SK-N-MC (cell line): ENCODE measurements around the gene DUT.

Source experiments
- DNase-seq: peaks from one replicate; pipeline ENCODE4 v3.0.0-alpha.2; 2011; ENCODE audit warnings: low read depth, low spot score
- H3K27ac ChIP-seq: fragments of 200-600 bp; sonication (generic); 2 replicates; pipeline ENCODE4 v1.5.1; 2016; ENCODE audit warnings: mixed run types
- H3K36me3 ChIP-seq: fragments of 200-600 bp; sonication (generic); 2 replicates; pipeline ENCODE4 v1.6.1; 2017; ENCODE audit warnings: antibody characterized with exemption, low read length, mixed read lengths; ENCODE audit not compliant: insufficient read depth
- H3K4me3 ChIP-seq: fragments of 200-600 bp; sonication (generic); 2 replicates; pipeline ENCODE4 v1.5.1; 2016
- H3K9ac ChIP-seq: fragments of 200-600 bp; sonication (generic); 2 replicates; pipeline ENCODE4 v1.8.0; 2017; ENCODE audit warnings: mixed run types, mixed read lengths; ENCODE audit not compliant: insufficient read length
- H3K9me3 ChIP-seq: fragments of 200-600 bp; sonication (generic); 2 replicates; pipeline ENCODE4 v1.6.1; 2017; ENCODE audit warnings: low read depth, mild to moderate bottlenecking, antibody characterized with exemption, low read length, moderate library complexity, mixed read lengths
- EZH2 ChIP-seq: fragments of 200-600 bp; sonication (generic); IDR thresholded peaks from one replicate; pipeline ENCODE4 v1.6.1; 2017; ENCODE audit warnings: antibody characterized with exemption
- FOXP2 ChIP-seq: optimal IDR thresholded peaks from 2 replicates; pipeline ENCODE3; 2011; ENCODE audit warnings: mild to moderate bottlenecking, moderate library complexity; ENCODE audit not compliant: insufficient read depth; ENCODE audit errors: extremely low read length, control extremely low read depth
- POLR2AphosphoS5 ChIP-seq: IDR thresholded peaks from 2 replicates; pipeline ENCODE4 v1.6.1; 2012; ENCODE audit warnings: mild to moderate bottlenecking, low read depth, low read length, borderline replicate concordance

The DUT gene

GRCh38 chr15:48333540-48333939, 2.3 kb downstream of the DUT start:
- no peak for DNase-seq
- Histone ChIP-seq H3K4me3 (peak overlapping the region; percentile 99), H3K9me3 (no peaks in the 10 kb centered on the region), H3K27ac (no peak overlapping the region), H3K36me3 (peaks cover 41% of the 10 kb centered on the region), H3K9ac (peak overlapping the region; percentile 94)
- TF ChIP-seq POLR2AphosphoS5 = no peak
- no peak for TF ChIP-seq FOXP2
- TF ChIP-seq EZH2 = no peak

- no peak for DNase-seq
- Histone ChIP-seq H3K36me3 (peaks cover 46% of the 10 kb centered on the region), H3K27ac (no peak overlapping the region), H3K4me3 (peak overlapping the region; percentile 99), H3K9me3 (no peaks in the 10 kb centered on the region), H3K9ac (peak overlapping the region; percentile 94)
- TF ChIP-seq FOXP2 = no peak
- no peak for TF ChIP-seq EZH2
- no peak for TF ChIP-seq POLR2AphosphoS5
These were observed 3.0 kb downstream of the DUT start for GRCh38 chr15:48334260-48334659.

GRCh38 chr15:48336940-48337339, 5.7 kb downstream of the DUT start:
- Histone ChIP-seq H3K4me3 (no peak overlapping the region), H3K36me3 (peaks cover 70% of the 10 kb centered on the region), H3K9me3 (no peaks in the 10 kb centered on the region), H3K27ac (no peak overlapping the region), H3K9ac (no peak overlapping the region)
- no peak for DNase-seq
- TF ChIP-seq FOXP2 = no peak
- TF ChIP-seq EZH2 = no peak
- no peak for TF ChIP-seq POLR2AphosphoS5

GRCh38 chr15:48337607-48338006, 6.4 kb downstream of the DUT start:
- H3K9me3 ChIP-seq = no peaks in the 10 kb centered on the region
- no peak for TF ChIP-seq FOXP2
- H3K27ac ChIP-seq = no peak overlapping the region
- DNase-seq = no peak
- no peak overlapping the region for H3K4me3 ChIP-seq
- no peak overlapping the region for H3K9ac ChIP-seq
- H3K36me3 ChIP-seq = peaks cover 77% of the 10 kb centered on the region

GRCh38 chr15:48340111-48340510, 8.9 kb downstream of the DUT start:
- Histone ChIP-seq H3K4me3 (no peak overlapping the region), H3K9ac (no peak overlapping the region), H3K9me3 (no peaks in the 10 kb centered on the region), H3K27ac (no peak overlapping the region; the same call in 1 of the 2 replicates), H3K36me3 (peaks cover 80% of the 10 kb centered on the region)
- no peak for DNase-seq
- TF ChIP-seq FOXP2 = no peak
- TF ChIP-seq POLR2AphosphoS5 = no peak
- TF ChIP-seq EZH2 = no peak

- Histone ChIP-seq H3K9ac (no peak overlapping the region), H3K27ac (no peak overlapping the region), H3K4me3 (no peak overlapping the region), H3K9me3 (no peaks in the 10 kb centered on the region), H3K36me3 (peaks cover 44% of the 10 kb centered on the region)
- no peak for DNase-seq
- TF ChIP-seq POLR2AphosphoS5 (no peak), FOXP2 (no peak), EZH2 (no peak)
These were observed 12.6 kb downstream of the DUT start for GRCh38 chr15:48343865-48344264.

- Histone ChIP-seq H3K4me3 (no peak overlapping the region), H3K9ac (no peak overlapping the region), H3K9me3 (no peaks in the 10 kb centered on the region), H3K36me3 (peaks cover 30% of the 10 kb centered on the region), H3K27ac (no peak overlapping the region)
- TF ChIP-seq EZH2 (no peak), FOXP2 (no peak)
- no peak for DNase-seq
These were observed 14.3 kb downstream of the DUT start for GRCh38 chr15:48345516-48345915.

GRCh38 chr15:48352474-48353072, 21.3 kb downstream of the DUT start:
- H3K9ac ChIP-seq = no peak overlapping the region
- H3K9me3 ChIP-seq = no peaks in the 10 kb centered on the region
- H3K4me3 ChIP-seq = no peak overlapping the region
- no peak for DNase-seq
- H3K36me3 ChIP-seq = no peaks in the 10 kb centered on the region
- H3K27ac ChIP-seq = no peak overlapping the region
- TF ChIP-seq FOXP2 (no peak), POLR2AphosphoS5 (no peak), EZH2 (no peak)

GRCh38 chr15:48354694-48355303, 23.6 kb downstream of the DUT start:
- Histone ChIP-seq H3K36me3 (no peaks in the 10 kb centered on the region), H3K9me3 (no peaks in the 10 kb centered on the region), H3K4me3 (no peak overlapping the region), H3K9ac (no peak overlapping the region), H3K27ac (no peak overlapping the region)
- TF ChIP-seq FOXP2 = no peak
- no peak for TF ChIP-seq POLR2AphosphoS5
- no peak for TF ChIP-seq EZH2
- no peak for DNase-seq
